Muscle of arm (tissue), 12 donors: ENCODE data around the gene CLDN14. TPM values are rescaled to one million over a fixed set of nuclear protein-coding genes. Genes with fewer than 3 reads are reported as not detected.
"Not testable (repeated sequence)": the region's sequence is repeated elsewhere in the genome, so short reads cannot be mapped to it uniquely, and the experiment has no call there.

Experiments used
- DNase-seq: peaks from one replicate; pipeline ENCODE4 v3.0.0-alpha.2; 2013
- polyA plus RNA-seq, 12 donors: library from polyadenylated mRNA; unstranded; fragments of 120-200 nt; gene quantifications; one replicate each; pipeline ENCODE4 v1.2.1, GENCODE V29; 2013; ENCODE audit not compliant: insufficient read length in 12 of 12

Gene CLDN14
- polyA plus RNA-seq, 12 donors = 0.49 to 8.5 (median 1.8) TPM; not detected in 2

GRCh38 chr21:36504067-36505058 lies 24.4 kb upstream of the CLDN14 start:
- peak; percentile 66 for DNase-seq

GRCh38 chr21:36502365-36502764 lies 22.4 kb upstream of the CLDN14 start:
- no peak for DNase-seq

- no peak for DNase-seq
Observed at GRCh38 chr21:36501589-36501892, 21.6 kb upstream of the CLDN14 start.

GRCh38 chr21:36499578-36500471 lies 19.9 kb upstream of the CLDN14 start:
- no peak for DNase-seq

GRCh38 chr21:36494557-36494956 lies 14.6 kb upstream of the CLDN14 start:
- no peak for DNase-seq

- DNase-seq = no peak
Observed at GRCh38 chr21:36491209-36491910, 11.4 kb upstream of the CLDN14 start.

- no peak for DNase-seq
Observed at GRCh38 chr21:36489776-36490165, 9.8 kb upstream of the CLDN14 start.

- DNase-seq = no peak
Observed at GRCh38 chr21:36489103-36489775, 9.3 kb upstream of the CLDN14 start.

- no peak for DNase-seq
Observed at GRCh38 chr21:36487641-36488307, 7.9 kb upstream of the CLDN14 start.

GRCh38 chr21:36486246-36486645 lies 6.3 kb upstream of the CLDN14 start:
- DNase-seq = no peak

GRCh38 chr21:36485476-36485875 lies 5.6 kb upstream of the CLDN14 start:
- no peak for DNase-seq

- no peak for DNase-seq
Observed at GRCh38 chr21:36483095-36483494, 3.2 kb upstream of the CLDN14 start.

GRCh38 chr21:36482673-36483072 lies 2.8 kb upstream of the CLDN14 start:
- no peak for DNase-seq

GRCh38 chr21:36482181-36482580 lies 2.3 kb upstream of the CLDN14 start:
- no peak for DNase-seq

GRCh38 chr21:36481639-36482038 lies 1.7 kb upstream of the CLDN14 start:
- DNase-seq = no peak

- no peak for DNase-seq
Observed at GRCh38 chr21:36480618-36481017, 696 bp upstream of the CLDN14 start.

- DNase-seq = no peak
Observed at GRCh38 chr21:36478941-36479340, 981 bp downstream of the CLDN14 start.

GRCh38 chr21:36478207-36478701 lies 1.7 kb downstream of the CLDN14 start:
- no peak for DNase-seq

GRCh38 chr21:36477559-36477958 lies 2.4 kb downstream of the CLDN14 start:
- DNase-seq = no peak

- DNase-seq = no peak
Observed at GRCh38 chr21:36477001-36477400, 2.9 kb downstream of the CLDN14 start.

- not testable (repeated sequence) for DNase-seq
Observed at GRCh38 chr21:36476541-36476940, 3.4 kb downstream of the CLDN14 start.
